ENCODE measurements around the gene WWP2. TPM values are rescaled to one million over a fixed set of nuclear protein-coding genes. Genes with fewer than 3 reads are reported as not detected.
"Not testable (repeated sequence)": the region's sequence is repeated elsewhere in the genome, so short reads cannot be mapped to it uniquely, and the experiment has no call there.

The WWP2 gene
- total RNA-seq, 1 donor from 2014 or later, result 26.8 TPM

DNA sequence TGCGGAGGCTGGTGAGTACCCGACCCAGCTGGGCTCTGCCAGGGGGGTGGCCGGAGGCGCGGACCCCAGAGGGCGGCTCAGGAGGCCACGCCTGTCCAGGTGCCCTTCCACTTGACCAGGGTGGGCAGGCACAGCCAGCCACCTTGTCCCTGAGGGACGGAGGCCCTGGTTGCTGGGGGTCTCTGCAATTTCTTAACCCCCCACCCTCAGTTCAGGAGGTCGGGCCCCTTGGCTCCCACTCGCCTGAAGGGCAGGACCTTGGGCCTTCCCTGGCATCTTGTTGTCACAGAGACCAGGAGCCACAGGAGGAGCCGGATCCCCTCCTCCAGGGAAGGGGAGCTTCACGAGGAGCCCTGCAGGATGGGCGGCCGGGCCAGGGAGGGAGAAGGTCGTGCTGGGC lies 190.0 kb downstream of the WWP2 start:
- not testable (repeated sequence) for DNase-seq (ENCODE audit: low spot score); H3K79me2 ChIP-seq (ENCODE audit: low read depth); H3F3A ChIP-seq (ENCODE audit: low read depth); H3K9ac ChIP-seq; H3K4me3 ChIP-seq; H2AFZ ChIP-seq (replicated peaks); H3K4me2 ChIP-seq; H3K4me3 Mint-ChIP-seq; H3K9me3 Mint-ChIP-seq; H3K4me1 Mint-ChIP-seq; H3K36me3 ChIP-seq; H3K27me3 ChIP-seq; H4K20me1 ChIP-seq (ENCODE audit: low read depth); H3K4me1 ChIP-seq; H3K9me3 ChIP-seq (ENCODE audit: low read depth); H3K27ac Mint-ChIP-seq; H3K27ac ChIP-seq; H3K36me3 Mint-ChIP-seq; H3K27me3 Mint-ChIP-seq (ENCODE audit: insufficient read depth, low read depth)

DNA sequence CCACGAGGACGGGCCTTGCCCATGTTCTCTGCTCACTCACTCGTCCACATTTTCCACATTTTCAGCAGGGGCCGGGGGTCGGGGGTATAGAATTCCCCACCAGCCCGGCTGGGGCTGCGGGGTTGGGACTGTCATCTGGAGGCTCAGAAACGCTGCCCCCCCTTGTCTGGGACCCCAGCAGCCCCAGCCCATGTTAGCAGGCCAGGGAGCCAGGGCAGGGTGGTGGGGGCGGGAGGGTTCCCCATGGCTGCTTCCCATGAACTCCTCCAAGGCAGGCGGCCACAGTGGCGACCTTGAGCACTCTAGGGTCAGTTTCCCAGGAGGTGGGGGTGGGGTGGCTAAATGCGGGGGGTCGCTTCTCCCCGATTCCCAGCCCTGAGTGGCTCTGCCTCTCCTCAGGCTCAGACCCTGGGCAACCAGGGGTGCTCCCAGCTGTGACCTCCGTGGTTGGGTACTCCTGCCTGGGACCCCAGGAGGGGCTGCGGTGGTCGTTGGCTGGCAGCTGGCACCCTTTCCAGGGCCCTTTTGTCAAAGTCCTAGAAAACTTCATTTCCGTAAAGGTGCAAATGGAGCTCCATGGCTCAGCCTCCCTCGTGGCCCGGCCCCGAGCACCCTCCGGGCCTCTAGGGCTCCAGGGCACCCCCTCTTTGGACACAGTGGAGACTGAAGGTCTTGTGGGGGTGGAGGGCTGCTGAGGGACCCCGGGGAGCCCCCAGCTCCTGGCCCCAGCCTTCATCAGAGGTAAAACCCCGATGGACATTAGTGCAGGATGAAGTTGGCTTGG lies 190.6 kb downstream of the WWP2 start:
- not testable (repeated sequence) for H3K9me3 ChIP-seq (ENCODE audit: low read depth); H3K9ac ChIP-seq; H3K36me3 ChIP-seq; H2AFZ ChIP-seq (replicated peaks); H3K79me2 ChIP-seq (ENCODE audit: low read depth); DNase-seq (ENCODE audit: low spot score); H3K27ac Mint-ChIP-seq; H3K27me3 ChIP-seq; H3K27ac ChIP-seq; H3K4me3 Mint-ChIP-seq; H3K9me3 Mint-ChIP-seq; H4K20me1 ChIP-seq (ENCODE audit: low read depth); H3K4me2 ChIP-seq; H3K27me3 Mint-ChIP-seq (ENCODE audit: insufficient read depth, low read depth); H3K4me3 ChIP-seq; H3K36me3 Mint-ChIP-seq; H3F3A ChIP-seq (ENCODE audit: low read depth); H3K4me1 Mint-ChIP-seq; H3K4me1 ChIP-seq

DNA sequence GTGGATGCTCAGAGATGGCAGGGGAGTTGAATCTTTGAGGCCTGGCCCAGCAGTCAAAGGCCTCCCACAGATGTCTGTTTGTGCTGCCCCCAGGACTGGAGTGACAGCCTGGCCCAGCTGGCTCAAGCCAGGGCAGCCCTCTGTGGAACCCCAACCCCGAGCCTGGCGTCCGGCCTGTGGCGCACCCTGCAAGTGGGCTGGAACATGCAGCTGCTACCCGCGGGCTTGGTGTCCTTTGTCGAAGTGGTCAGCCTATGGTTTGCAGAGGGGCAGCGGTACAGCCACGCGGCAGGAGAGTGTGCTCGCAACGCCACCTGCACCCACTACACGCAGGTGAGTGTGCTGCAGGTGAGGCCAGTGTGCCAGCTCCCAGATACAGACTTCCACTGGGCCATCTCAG lies 192.1 kb downstream of the WWP2 start:
- not testable (repeated sequence) for H3K4me1 ChIP-seq; H3K9me3 ChIP-seq (ENCODE audit: low read depth); H3K27me3 ChIP-seq; H3K4me1 Mint-ChIP-seq; H3K9me3 Mint-ChIP-seq; H3K36me3 ChIP-seq; H3F3A ChIP-seq (ENCODE audit: low read depth); H3K4me2 ChIP-seq; H3K4me3 Mint-ChIP-seq; H3K4me3 ChIP-seq; H3K9ac ChIP-seq; H2AFZ ChIP-seq (replicated peaks); H3K36me3 Mint-ChIP-seq; H3K27ac Mint-ChIP-seq; H4K20me1 ChIP-seq (ENCODE audit: low read depth); H3K79me2 ChIP-seq (ENCODE audit: low read depth); DNase-seq (ENCODE audit: low spot score); H3K27me3 Mint-ChIP-seq (ENCODE audit: insufficient read depth, low read depth); H3K27ac ChIP-seq

DNA sequence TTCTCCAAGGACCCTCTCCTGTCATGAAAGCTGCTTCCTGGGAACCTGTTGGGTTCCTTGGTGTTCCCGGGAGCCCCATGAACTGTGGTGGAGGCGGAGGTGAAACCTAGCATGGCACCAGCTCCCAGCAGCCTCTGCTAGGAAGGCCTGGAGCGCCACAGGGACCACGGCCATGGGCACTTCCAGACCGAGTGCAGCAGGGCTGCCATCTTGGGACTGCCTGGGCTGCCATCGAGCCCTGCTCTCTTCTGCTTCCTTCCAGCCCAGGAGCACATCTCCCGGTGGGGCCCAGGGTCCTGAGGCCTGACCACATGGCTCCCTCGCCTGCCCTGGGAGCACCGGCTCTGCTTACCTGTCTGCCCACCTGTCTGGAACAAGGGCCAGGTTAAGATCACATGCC lies 201.2 kb downstream of the WWP2 start:
- not testable (repeated sequence) for DNase-seq (ENCODE audit: low spot score); H3K79me2 ChIP-seq (ENCODE audit: low read depth); H3K4me1 Mint-ChIP-seq; H3K27me3 Mint-ChIP-seq (ENCODE audit: insufficient read depth, low read depth); H3K9me3 Mint-ChIP-seq; H3K27ac ChIP-seq; H3K27me3 ChIP-seq; H3K36me3 Mint-ChIP-seq; H3K9me3 ChIP-seq (ENCODE audit: low read depth); H2AFZ ChIP-seq (replicated peaks); H3K4me2 ChIP-seq; H3K4me3 ChIP-seq; H3F3A ChIP-seq (ENCODE audit: low read depth); H3K4me3 Mint-ChIP-seq; H4K20me1 ChIP-seq (ENCODE audit: low read depth); H3K9ac ChIP-seq; H3K4me1 ChIP-seq; H3K36me3 ChIP-seq; H3K27ac Mint-ChIP-seq

DNA sequence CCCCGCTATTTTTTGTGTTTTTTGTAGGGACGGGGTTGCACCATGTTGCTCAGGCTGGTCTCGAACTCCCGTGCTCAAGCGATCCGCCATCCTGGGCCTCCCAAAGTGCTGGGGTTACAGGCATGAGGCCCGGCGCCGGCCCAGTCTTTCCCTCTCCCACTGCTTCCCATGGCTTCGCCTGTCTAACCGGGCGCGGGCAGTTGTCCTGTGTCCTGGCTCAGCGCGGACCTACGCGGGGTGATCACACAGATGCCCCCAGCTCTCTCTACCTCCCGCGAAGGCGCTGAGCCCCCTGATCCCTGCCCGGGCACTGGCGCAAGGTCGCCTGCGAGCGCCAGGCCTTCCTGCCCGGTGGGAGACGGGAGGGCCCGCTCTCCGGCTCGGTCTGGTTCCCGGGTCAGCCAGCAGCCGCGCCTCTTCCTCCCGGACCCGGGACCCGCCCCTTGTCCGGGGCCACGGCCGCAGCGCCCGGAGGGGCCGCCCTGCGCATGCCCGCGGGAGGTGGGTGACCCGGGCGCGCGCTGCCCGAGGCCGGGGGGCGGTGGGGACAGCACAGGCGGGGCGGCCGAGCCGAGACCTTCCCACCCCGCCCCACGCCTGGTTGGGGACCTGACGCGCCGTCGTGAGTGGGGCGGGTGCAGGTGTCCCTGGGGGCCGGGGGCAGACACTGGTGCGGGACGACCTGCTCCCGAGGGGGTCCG lies 203.0 kb downstream of the WWP2 start:
- H3F3A ChIP-seq (ENCODE audit: low read depth); H3K4me3 Mint-ChIP-seq; H3K36me3 Mint-ChIP-seq; H3K9me3 Mint-ChIP-seq; H2AFZ ChIP-seq (replicated peaks); H3K27ac Mint-ChIP-seq; H3K9ac ChIP-seq; H3K27me3 ChIP-seq; H3K36me3 ChIP-seq; H3K79me2 ChIP-seq (ENCODE audit: low read depth); H4K20me1 ChIP-seq (ENCODE audit: low read depth); H3K9me3 ChIP-seq (ENCODE audit: low read depth); H3K4me1 ChIP-seq; H3K4me1 Mint-ChIP-seq; H3K27me3 Mint-ChIP-seq (ENCODE audit: insufficient read depth, low read depth); H3K27ac ChIP-seq: not testable (repeated sequence)
- Histone ChIP-seq H3K4me2 (peak overlapping the region; percentile 54), H3K4me3 (peak overlapping the region; percentile 25)
- peak; percentile 49 for DNase-seq (ENCODE audit: low spot score)

DNA sequence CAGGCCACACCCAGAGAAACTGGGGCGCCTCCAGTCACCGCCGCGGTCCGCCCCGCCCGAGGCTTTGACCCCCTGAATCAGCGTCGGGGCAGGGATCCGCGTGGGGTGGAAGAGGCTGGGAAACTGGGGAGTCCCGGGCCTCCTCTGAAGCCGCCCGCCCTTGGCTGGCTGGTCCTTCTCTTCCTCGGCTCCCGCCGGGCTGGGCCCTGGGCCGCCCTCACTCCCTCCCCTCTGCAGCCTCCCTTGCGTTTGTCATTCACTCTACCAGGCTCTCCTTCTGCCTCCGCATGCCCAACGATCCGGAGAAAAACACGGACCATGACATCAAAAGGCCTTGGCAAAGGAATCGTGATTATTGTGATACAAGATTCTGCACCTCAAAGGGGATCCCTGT lies 203.5 kb downstream of the WWP2 start:
- not testable (repeated sequence) for H3K27me3 ChIP-seq; H3K27me3 Mint-ChIP-seq (ENCODE audit: insufficient read depth, low read depth); H3K27ac ChIP-seq; H3K4me3 Mint-ChIP-seq; H2AFZ ChIP-seq (replicated peaks); H3K9me3 Mint-ChIP-seq; H3K27ac Mint-ChIP-seq; H3K4me1 ChIP-seq; H3K36me3 ChIP-seq; H3K4me2 ChIP-seq; H3K9me3 ChIP-seq (ENCODE audit: low read depth); H4K20me1 ChIP-seq (ENCODE audit: low read depth); H3K36me3 Mint-ChIP-seq; H3F3A ChIP-seq (ENCODE audit: low read depth); H3K4me1 Mint-ChIP-seq; H3K79me2 ChIP-seq (ENCODE audit: low read depth); H3K9ac ChIP-seq
- peak overlapping the region; percentile 13 for H3K4me3 ChIP-seq
- DNase-seq (ENCODE audit: low spot score), result peak; percentile 1

DNA sequence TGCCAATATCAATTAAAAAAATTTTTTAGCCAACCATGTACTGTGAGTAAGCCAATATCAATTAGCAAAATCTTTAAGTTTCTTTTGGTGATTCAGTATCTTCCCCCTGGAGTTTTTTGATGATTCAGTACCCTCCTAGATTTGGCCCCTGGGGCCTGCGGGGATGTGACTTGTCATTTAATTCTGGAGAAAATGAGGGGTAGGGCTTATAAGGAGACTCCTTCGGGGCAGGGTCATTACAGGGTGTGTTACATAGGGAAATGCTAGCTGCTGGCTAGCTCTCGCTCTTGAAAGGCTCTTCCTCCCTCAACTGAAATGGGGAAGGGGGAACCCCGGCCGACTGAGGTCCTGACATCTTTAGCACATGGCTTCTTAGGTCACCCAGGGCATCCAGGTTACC lies 205.6 kb downstream of the WWP2 start:
- not testable (repeated sequence) for H4K20me1 ChIP-seq (ENCODE audit: low read depth); H3K9ac ChIP-seq; H3F3A ChIP-seq (ENCODE audit: low read depth); H3K4me1 ChIP-seq; H3K4me3 ChIP-seq; H3K9me3 ChIP-seq (ENCODE audit: low read depth); H3K4me2 ChIP-seq; DNase-seq (ENCODE audit: low spot score); H3K27me3 ChIP-seq; H3K9me3 Mint-ChIP-seq; H3K4me1 Mint-ChIP-seq; H3K36me3 ChIP-seq; H3K27ac Mint-ChIP-seq; H3K79me2 ChIP-seq (ENCODE audit: low read depth); H3K4me3 Mint-ChIP-seq; H2AFZ ChIP-seq (replicated peaks); H3K27me3 Mint-ChIP-seq (ENCODE audit: insufficient read depth, low read depth); H3K36me3 Mint-ChIP-seq; H3K27ac ChIP-seq

DNA sequence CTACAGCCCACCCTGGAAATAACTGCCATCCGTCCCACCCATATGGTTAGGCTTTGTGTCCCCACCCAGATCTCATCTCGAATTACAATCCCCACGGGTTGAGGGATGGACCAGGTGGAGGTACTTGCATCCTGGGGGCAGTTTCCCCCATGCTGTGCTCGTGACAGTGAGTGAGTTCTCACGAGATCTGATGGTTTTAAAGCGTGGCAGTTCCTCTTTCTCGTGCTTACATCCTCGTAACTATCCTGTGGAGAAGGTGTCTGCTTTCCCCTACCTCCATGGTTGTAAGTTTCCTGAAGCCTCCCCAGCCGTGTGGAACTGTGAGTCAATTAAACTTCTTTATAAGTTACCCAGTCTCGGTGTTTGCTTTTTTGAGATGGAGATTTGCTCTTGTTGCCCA lies 206.0 kb downstream of the WWP2 start:
- H3K27ac ChIP-seq; H3K4me2 ChIP-seq; DNase-seq (ENCODE audit: low spot score); H3K9ac ChIP-seq; H3K36me3 Mint-ChIP-seq; H3K9me3 ChIP-seq (ENCODE audit: low read depth); H3K27me3 ChIP-seq; H3K36me3 ChIP-seq; H3K27me3 Mint-ChIP-seq (ENCODE audit: insufficient read depth, low read depth); H3F3A ChIP-seq (ENCODE audit: low read depth); H3K9me3 Mint-ChIP-seq; H3K79me2 ChIP-seq (ENCODE audit: low read depth); H3K27ac Mint-ChIP-seq; H3K4me3 ChIP-seq; H3K4me3 Mint-ChIP-seq; H3K4me1 Mint-ChIP-seq; H2AFZ ChIP-seq (replicated peaks); H4K20me1 ChIP-seq (ENCODE audit: low read depth); H3K4me1 ChIP-seq: not testable (repeated sequence)
